ENCODE data around the gene NCKAP1. TPM values are rescaled to one million over a fixed set of nuclear protein-coding genes. Genes with fewer than 3 reads are reported as not detected.

Gene NCKAP1
- total and polyA plus RNA-seq, 10 of the 15 experiments (the other 5 are each of a cell fraction or from before 2014, with no cell fraction given) = 0.11 to 1.5 (median 0.52) TPM

GRCh38 chr2:183081911-183082310 lies 43.7 kb upstream of the NCKAP1 start (continued):
- TF ChIP-seq, protein P1, sequence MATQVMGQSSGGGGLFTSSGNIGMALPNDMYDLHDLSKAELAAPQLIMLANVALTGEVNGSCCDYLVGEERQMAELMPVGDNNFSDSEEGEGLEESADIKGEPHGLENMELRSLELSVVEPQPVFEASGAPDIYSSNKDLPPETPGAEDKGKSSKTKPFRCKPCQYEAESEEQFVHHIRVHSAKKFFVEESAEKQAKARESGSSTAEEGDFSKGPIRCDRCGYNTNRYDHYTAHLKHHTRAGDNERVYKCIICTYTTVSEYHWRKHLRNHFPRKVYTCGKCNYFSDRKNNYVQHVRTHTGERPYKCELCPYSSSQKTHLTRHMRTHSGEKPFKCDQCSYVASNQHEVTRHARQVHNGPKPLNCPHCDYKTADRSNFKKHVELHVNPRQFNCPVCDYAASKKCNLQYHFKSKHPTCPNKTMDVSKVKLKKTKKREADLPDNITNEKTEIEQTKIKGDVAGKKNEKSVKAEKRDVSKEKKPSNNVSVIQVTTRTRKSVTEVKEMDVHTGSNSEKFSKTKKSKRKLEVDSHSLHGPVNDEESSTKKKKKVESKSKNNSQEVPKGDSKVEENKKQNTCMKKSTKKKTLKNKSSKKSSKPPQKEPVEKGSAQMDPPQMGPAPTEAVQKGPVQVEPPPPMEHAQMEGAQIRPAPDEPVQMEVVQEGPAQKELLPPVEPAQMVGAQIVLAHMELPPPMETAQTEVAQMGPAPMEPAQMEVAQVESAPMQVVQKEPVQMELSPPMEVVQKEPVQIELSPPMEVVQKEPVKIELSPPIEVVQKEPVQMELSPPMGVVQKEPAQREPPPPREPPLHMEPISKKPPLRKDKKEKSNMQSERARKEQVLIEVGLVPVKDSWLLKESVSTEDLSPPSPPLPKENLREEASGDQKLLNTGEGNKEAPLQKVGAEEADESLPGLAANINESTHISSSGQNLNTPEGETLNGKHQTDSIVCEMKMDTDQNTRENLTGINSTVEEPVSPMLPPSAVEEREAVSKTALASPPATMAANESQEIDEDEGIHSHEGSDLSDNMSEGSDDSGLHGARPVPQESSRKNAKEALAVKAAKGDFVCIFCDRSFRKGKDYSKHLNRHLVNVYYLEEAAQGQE (IDR thresholded peaks at IDR 0.05; ENCODE audit: low read depth, low read length) = no peak

DNA sequence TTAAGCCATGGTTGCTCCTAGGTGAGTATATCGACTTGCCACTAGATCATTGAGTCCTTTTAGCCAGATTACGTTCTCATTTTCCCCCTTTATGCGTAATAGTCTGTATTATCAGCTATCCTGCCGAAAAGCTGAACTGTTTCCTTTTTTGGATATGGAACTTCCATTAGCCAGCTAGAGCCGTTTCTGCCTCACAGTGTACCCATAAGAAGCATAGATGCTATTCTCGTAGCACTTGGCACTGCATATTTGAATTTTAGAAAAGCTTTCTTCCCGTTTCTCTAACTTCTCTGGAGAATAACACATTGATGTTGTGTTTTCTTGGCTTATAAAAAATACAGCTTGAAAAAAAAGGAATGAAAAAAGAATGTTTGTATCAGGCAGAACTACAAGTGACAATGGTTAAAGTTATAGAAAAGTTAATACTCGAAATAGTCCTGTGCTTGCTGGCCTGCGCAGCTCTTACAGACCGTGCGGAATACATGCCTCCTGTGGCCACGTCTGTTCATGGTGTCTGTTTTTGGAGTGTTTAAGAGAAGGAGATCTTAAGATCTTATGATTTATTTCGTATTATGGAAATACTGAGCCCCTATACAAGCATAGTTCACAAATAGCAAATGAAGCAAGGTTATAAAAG lies 41.0 kb upstream of the NCKAP1 start:
- H3K4me2 ChIP-seq (ENCODE audit: control insufficient read depth, insufficient read depth) = peak overlapping the region; percentile 86
- ChIA-PET SMC1A (ENCODE audit: uncharacterized antibody, unreplicated experiment) (interaction anchor here (1.0 to 2.6 kb wide), 9 partner anchors 10 to 838 kb away, joined by 3 to 11 read pairs (median 4); no protein-coding TSS in a partner anchor), RAD21 (ENCODE audit: unreplicated experiment) (interaction anchor here (0.9 kb wide), 1 partner anchor 13 kb away, joined by 3 read pairs; no protein-coding TSS in a partner anchor), POLR2A (interaction anchor here (1.7 kb wide), 1 partner anchor 46 kb away, joined by 4 read pairs; no protein-coding TSS in a partner anchor), CTCF (interaction anchor here (0.5 to 1.6 kb wide), 8 partner anchors 10 to 99 kb away, joined by 3 to 6 read pairs (median 4); partner anchors contain the start of gene NUP35)
- no peaks in the 10 kb centered on the region for H3K9me3 ChIP-seq (replicated peaks; ENCODE audit: control insufficient read depth, insufficient read depth, low read length)
- BruUV-seq (replicated peaks) = no TSS peak
- in situ Hi-C loops (cut with MboI) = no loop called here
- no peak for DNase-seq (ENCODE audit: low read depth, low spot score)
- intact Hi-C loops (cut with micrococcal nuclease; ENCODE audit: unreplicated experiment) = no loop called here
- 30% methylated on average over 13 of the region's 13 CpGs for WGBS (ENCODE audit: insufficient coverage, insufficient replicate concordance, low lambda C conversion rate, missing lambda C conversion rate)
- no peaks in the 10 kb centered on the region; a peak in 2 of 4 replicates for H3K27me3 ChIP-seq (replicated peaks in 1 of 2; ENCODE audit: control insufficient read depth in 2 of 2, insufficient read depth in 2 of 2, low read length in 1 of 2)
- peak overlapping the region; percentile 57; the same call in 1 of the 2 replicates for H3K9ac ChIP-seq (ENCODE audit: control insufficient read depth, insufficient read depth, low read length)
- H3K27ac ChIP-seq (ENCODE audit: control insufficient read depth, insufficient read depth) = no peak overlapping the region
- H3K36me3 ChIP-seq (ENCODE audit: control insufficient read depth in 2 of 2, insufficient read depth in 2 of 2, low read length in 1 of 2) = no peaks in the 10 kb centered on the region
- H2AFZ ChIP-seq (ENCODE audit: control insufficient read depth, low read depth, low read length) = peak overlapping the region; percentile 87
- no peaks in the 10 kb centered on the region for H3K4me1 ChIP-seq (ENCODE audit: control insufficient read depth, insufficient read depth, low read length)
- peak overlapping the region; percentile 82 for H3K4me3 ChIP-seq
- H3K79me2 ChIP-seq (ENCODE audit: control insufficient read depth, insufficient read depth, low read length) = no peaks in the 10 kb centered on the region
- ATAC-seq = peak; percentile 58
- H4K20me1 ChIP-seq (ENCODE audit: control insufficient read depth, insufficient read depth) = no peaks in the 10 kb centered on the region
- FAIRE-seq = peak; percentile 57
- 0 out of 2 replicates have a peak, but pooled peaks have one; percentile 28 for TF ChIP-seq ASH2L (IDR thresholded peaks at IDR 0.05; ENCODE audit: borderline replicate concordance, low read depth)
- no peak for TF ChIP-seq CTCF (IDR thresholded peaks at IDR 0.05 in 2 of 3, conservative IDR thresholded peaks at IDR 0.05 in 1 of 3; ENCODE audit: control insufficient read depth in 2 of 3, extremely low read depth in 1 of 3, insufficient read depth in 1 of 3, low read depth in 3 of 3, low read length in 3 of 3)
- TF ChIP-seq, protein P2, sequence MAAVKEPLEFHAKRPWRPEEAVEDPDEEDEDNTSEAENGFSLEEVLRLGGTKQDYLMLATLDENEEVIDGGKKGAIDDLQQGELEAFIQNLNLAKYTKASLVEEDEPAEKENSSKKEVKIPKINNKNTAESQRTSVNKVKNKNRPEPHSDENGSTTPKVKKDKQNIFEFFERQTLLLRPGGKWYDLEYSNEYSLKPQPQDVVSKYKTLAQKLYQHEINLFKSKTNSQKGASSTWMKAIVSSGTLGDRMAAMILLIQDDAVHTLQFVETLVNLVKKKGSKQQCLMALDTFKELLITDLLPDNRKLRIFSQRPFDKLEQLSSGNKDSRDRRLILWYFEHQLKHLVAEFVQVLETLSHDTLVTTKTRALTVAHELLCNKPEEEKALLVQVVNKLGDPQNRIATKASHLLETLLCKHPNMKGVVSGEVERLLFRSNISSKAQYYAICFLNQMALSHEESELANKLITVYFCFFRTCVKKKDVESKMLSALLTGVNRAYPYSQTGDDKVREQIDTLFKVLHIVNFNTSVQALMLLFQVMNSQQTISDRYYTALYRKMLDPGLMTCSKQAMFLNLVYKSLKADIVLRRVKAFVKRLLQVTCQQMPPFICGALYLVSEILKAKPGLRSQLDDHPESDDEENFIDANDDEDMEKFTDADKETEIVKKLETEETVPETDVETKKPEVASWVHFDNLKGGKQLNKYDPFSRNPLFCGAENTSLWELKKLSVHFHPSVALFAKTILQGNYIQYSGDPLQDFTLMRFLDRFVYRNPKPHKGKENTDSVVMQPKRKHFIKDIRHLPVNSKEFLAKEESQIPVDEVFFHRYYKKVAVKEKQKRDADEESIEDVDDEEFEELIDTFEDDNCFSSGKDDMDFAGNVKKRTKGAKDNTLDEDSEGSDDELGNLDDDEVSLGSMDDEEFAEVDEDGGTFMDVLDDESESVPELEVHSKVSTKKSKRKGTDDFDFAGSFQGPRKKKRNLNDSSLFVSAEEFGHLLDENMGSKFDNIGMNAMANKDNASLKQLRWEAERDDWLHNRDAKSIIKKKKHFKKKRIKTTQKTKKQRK (IDR thresholded peaks at IDR 0.05; ENCODE audit: low read depth, low read length) = no peak
